EH (cell line): ENCODE measurements around the gene ARL4C.

Source experiments
- DNase-seq: peaks from one replicate; pipeline ENCODE4 v3.0.0-alpha.2; 2015; ENCODE audit warnings: low read depth

The ARL4C gene

DNA sequence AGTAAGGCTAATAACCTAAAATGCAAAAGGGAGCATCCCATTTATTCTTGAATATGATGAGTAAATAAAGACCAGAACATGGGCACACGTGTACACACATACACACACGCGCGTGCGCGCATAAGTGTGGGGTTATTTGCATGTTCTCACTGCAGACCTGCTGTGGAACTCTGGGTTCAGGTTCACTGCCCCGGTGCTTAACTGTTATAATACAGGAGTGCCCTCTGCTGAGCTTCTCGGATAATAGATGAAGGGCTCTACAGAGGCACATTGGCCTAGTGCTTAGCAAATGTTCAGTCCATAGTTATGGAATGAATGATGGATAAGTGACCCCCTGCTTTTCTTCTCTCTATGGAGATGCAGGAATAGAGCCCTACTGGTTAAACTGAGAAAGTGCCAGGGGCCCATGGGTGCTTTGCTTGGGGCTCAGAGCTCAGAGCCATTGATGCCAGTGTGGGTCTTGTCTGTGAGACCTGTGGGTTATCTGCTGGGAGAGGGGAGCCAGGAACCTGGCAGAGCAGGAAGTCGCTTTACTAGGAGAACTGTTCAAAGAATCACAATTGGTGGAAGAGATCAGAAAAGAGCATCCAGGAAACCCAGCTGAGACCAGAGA is 3.6 kb upstream of the ARL4C start:
- peak; percentile 69 for DNase-seq

DNA sequence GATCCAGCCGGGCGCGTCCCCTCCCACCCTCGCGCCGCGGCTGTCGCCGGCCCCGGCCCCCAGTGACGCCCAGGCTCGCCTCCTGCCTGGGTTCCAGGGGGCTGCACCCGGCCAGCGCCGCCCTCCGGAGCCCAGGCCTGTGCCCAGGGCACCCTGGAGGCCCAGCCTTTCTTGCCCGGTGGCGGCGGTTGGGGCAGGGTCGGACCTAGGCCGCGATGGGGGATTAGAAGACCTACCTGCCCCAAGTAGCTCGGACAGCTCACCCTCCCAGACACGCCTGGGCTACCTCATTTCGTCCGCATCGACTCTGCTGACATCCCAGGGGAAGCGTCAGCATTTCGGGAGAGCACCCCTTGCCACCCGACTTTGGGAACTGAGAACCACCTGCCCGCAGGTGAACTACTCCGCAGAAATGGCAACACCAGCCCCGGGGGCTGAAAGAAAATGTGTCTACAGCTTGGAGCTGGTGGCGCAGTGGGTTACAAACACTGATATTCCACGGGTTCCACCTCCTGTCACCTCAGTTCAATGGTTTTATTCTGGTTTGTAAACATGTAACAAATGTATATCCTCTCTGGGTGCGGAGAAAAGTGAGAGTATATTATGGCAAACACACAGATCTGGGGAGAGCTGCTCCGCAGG is 834 bp upstream of the ARL4C start:
- DNase-seq = no peak

DNA sequence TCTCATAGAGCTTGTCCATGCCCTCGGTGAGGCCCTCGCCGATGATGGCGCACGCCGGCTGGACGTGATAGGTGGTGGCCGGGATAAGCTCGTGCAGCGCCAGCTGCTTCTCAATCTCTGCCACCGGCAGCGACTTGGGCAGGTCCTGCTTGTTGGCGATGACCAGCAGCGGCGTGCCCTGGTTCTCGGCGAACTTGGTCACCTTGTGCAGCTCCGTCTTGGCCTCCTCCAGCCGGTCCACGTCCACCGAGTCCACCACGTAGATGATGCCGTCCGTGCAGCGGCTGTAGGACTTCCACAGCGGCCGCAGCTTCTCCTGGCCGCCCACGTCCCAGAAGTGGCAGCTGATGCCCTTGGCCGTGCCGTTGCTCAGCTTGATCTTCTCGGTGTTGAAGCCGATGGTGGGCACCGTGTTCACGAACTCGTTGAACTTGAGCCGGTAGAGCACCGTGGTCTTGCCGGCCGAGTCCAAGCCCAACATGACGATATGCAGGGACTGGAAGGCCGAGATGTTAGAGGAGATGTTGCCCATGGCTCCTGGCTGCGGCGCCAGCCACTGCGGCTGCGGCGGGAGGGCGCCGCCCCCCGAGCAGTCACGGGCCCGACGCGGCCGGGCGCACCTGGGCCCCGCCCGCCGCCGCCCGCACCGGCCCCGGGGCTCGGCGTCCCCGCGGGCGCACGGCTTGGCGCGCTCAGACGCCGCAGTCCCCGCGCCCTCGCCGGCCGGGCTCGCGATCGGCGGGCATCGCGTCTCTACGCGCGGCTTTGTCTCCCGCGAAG is 636 bp downstream of the ARL4C start:
- peak; percentile 39 for DNase-seq

DNA sequence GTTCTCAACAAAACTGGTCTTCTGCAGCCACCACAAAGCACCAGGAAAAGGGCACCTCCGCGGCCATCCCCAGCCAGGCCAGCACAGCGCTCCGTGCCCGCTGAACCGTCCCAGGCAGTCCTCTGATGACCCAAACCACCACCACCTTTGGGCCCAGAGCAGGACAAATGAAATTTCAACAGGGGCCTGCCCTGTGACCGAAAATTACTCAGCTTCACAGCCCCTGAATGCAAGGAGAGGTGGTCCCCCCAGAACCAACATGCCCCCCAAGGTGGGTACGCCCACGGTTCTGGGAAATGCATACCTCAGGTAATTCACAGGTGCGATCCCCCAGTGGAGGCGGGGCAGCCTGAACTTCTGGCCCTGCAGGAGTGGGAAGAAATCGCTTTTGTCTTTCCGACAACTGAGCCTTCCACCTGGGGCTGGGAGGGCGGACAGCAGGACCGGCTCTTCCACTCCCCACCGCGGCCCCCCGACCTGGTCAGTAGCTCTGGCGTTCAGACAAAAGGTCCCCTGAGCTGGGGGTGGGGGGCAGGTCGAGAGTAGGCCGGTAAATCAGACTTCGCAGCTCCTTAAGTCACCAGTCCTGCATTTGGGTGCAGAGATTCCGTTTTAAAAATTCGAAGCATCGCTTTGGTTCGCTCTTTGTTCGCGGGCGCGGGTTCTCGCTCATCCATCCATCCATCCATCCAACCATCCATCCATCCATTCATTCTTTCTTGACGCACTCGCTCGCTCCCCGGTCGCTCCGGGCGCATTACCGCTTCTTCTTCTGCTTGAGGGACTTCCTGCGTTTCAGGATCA is 1.4 kb downstream of the ARL4C start:
- no peak for DNase-seq

DNA sequence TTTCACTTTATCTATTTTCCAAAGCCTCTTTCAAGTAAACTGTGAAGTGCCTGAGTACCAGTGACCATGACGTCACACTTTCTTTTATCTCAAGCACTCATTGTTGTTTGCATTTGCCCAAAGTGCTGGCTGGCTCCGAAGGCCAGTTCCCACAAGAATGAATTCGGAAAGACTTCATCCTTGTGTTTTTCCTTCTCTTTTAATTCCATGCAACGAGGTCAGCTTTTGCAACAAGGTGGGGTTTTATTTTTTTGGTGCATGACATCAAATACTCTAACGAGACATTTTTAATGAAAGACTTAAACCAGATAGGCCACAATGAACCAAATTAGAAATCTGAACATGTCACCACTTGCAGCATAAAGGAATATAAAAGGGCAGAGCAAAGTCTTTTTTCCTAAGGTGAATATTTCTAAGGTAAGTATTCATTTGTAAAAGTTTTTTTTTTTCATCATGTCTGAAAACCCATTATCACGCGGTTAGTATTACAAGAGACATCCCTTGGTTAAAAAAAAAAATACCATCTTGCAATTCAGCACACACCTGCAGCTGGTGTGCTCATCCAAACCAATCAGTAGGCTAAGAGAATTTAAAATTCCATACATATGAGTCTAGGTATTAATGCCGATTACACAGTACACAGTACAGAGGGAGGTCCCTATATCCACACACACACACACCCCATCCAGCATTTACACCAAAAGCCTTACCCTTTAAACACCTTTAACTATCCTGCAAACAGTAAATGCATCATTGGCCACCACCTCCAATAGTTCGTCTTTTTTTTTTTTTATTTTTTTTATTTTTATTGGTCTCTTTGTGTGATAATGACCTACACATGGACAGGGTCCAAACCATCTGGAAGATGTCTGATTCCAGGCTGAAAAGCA is 2.3 kb downstream of the ARL4C start:
- peak; percentile 36 for DNase-seq

DNA sequence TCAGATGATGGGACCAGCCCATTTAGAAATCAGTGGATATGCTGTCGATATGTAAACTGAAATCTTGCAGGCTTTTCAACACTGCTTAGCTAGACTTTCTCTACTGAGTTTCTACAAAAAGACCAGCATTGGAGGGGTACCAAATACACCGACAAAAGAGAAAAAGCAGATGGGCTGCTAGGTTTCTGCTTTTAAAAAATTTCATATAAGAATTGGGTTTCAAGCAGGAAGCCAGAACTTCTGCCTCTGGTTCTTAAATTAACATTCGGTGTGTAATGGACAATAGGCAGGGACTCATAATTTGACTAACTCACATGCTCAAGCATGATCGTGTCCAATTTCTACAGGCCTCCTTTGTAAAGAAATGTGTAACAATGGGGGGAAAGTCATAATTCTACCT is 3.1 kb downstream of the ARL4C start:
- no peak for DNase-seq

DNA sequence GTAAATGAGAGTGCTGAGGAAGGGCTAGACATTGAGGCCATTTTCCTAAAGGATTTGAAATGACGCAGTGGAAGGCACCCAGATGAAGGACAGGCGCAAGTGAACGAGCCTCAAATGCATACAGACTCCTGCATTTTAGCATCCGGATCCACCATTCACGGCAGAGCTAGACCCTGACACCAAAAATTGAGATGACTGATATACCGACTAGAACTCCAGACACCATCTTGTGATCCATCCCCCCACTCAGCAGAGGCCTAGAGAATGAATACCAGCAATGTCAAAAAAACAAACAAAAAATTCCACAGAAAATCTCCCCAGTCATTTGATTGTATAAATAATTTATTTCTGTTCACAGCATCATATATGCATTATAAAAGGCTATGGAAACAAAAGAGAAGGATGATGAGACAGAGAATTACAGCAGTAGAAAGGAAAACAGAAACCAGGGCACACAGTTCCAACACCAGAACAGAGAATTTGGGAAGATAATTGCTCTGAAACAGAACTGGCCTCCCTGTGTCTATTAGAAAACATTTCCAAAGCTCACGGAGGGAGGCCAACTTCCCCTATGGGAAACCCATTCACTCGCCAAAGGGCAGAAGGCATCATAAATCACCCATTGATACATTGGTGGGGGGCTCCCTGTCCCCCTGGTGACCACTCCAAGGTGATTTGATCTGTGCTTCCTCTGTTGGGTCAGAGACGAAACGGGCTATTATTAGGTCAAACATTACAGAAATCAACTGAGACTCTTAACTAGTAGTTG is 4.0 kb downstream of the ARL4C start:
- no peak for DNase-seq

DNA sequence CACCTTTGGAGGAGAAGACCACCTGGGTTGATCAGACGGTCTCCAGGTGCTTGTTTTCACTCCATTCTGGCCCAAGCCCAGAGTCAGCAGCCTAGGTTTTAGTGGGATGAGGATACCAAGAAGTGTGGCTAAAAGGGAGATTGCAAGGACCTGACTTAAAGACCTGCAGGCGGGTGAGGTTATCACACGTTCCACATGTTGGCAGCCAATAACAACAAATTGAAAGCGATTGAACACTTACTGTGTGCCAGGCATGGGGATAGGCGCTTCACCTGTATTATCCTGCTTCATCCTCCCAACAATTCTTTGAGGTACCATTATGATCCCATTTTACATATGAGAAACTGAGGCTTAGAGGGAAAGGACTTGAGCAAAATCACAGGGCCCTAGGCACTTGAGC is 5.0 kb downstream of the ARL4C start:
- no peak for DNase-seq

DNA sequence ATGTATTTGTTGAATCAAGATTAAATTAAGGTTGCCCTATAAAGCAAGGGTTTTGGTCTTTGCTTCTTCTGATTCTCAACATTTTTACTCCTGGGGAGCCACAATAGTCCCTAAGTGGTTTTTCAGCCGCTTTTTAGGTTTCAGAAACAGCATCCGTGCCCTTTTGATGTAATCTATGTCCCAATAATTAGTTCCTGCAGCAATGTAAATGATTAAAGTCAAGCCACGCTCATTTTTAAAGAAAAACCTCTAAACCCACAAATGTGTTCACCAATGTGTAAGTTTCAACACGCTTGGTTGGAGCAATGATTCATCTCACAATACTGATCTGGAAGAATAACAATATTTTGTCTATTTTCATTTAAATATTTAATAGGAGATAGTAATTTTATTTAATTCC is 5.6 kb downstream of the ARL4C start:
- no peak for DNase-seq

DNA sequence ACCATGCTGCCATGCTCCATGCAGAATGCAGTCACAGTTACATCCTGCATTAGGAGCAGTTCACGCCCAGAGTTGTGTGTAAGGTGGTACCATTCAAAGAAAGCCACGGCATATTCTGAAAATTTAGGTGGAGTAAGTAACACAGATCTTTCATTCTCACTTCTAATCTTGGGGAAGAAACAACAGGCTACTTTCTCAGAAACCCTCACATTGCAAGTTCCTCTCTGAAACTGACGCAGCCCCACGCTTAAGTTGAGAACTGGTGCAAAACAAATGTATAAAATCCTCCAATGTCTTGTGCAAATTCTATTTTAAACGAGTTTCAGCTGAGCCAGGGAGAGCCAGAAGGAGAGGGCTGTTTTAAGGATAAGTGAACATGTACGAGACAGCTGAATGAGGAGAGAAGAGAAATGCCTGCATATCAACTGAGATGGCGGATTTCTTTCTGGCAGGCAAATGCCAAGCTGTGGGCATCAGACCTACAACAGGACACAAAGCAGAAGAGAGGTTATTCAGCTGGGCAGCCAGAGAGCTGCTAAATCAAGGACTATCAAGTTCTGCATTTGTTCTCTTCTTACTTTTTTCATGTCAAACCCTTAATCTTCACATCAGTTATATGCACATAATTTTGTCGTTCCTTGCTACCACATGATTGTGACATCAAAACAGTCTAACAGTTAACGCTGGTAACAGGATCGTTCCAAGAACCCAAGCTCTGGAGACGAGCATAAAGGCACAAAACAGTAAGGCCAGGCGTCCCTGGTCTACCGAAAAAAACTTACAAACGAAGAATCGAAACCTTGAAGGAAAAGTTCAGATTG is 6.4 kb downstream of the ARL4C start:
- DNase-seq = no peak

DNA sequence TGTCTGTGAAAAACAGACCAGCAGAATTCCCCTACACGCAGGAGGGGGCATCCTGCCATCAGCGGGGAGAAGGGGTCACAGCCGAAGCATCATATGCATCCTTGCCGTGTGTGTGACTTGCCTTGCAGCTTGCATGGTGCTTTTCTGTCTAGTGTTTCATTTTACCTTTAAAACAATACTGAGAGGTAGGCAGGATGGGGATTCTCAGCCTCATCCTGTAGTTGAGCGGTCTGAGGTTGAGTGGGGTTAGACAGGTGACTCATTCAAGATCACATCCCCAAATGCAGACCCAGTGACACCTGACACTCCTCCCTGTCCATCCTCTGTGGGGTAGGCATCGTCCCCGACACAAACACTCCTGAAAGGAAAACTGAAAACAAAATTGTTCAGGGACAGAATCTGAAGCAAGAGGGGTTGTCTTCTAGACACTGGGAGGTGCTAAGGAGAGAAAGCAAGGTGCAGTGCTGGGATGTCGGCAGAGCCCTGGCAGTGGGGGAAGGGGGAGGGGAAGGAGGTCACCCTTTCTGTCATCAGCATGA is 7.9 kb downstream of the ARL4C start:
- DNase-seq = no peak

DNA sequence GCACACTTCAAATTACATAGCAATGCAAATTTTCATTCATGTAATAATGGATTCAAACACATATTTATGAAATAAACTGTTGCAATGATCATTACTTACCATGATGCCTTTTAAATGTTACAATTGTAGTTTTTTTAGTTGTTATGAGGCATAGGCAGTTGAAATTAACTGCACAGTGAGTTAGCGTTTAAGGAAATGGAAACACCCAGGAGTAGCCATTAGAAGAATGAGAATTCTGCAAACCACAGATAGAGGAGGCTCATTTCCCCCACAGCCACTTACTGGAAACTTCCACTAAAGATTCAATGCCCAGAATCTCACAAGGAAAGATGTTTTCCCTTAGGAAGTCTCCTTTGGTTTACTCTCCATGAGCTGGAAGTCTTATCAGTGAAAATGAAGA is 8.4 kb downstream of the ARL4C start:
- DNase-seq = no peak

DNA sequence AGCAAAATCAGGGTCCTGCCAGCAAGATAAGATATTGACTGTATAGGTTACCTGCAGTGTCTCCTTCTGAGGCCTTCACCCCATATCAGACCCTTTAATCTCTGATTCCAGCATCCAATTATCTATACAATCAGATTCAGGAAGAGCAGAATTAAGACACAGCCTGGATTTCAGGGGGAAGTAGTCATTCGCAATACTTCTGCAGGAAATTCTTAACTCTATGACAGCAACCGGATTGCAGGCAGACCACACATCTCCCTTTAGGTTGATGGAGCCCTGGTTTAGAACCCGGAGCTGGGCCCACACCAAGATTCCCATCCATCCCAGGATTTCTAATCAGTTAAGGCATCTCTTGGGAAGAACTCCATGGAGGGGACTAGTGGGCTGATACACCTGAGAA is 9.5 kb downstream of the ARL4C start:
- DNase-seq = no peak

DNA sequence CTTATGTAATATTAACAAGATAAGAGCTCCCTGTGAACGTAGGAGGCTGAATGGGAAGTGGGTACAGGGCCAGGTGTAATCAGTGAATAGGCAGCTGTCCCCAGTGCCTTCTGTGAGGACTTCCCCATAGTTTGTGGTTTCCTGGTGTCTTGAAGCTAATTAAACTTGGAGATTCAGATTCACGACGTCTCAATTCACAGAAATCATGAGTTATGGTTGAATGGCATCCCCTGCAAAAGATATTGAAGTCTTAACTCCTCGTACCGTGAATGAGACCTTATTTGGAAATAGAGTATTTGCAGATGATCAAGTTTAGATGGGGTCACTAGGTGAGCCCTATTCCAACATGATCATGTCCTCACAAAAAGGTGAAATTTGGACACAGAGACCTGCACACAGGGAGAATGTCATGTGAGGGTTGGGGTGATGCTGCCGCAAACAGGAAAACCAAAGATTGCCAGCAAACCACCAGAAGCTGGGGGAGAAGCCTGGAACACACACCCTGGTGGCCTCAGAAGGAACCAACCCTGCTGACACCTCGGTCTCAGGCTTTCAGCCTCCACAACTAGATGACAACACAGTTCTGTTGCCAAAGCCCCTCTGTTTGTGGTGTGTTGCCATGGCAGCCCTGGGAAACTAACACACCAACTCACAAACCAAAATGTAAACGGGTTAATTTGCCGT is 13.2 kb downstream of the ARL4C start:
- peak; percentile 16 for DNase-seq

DNA sequence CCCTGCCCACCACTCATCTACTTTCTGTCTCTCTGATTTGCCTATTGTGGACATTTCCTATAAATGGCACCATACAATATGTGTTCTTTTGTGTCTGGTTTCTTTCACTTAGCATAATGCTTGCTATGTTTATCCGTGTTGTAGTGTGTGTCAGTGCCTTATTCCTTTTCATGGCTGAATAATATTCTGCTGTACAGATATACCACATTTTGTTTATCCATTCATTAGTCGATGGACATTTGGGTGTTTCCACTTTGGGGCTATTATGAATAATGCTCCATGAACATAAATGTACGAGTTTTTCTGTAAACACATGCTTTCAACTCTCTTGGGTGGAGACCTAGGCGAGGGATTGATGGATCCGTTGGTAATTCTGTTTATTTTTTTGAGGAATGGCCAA is 15.6 kb downstream of the ARL4C start:
- no peak for DNase-seq

DNA sequence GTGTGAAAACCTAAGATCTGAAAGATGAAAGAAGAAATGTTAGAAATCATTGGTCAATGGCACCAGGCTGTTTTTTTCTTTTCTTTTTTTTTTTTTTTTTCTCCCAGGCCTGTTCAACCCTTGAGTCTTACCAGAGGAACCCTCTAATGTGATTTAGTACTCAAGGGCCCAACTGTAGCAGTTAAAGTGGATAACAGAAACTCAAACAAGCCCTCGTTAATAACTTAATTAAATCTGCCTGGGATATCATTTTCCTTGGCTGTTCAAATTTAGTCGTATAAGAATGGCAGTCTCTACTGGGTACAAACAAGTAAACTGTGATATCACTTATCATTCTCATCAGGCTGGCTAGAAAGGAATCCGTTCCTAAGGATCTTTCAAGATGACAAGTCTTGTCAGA is 16.5 kb downstream of the ARL4C start:
- DNase-seq = no peak

DNA sequence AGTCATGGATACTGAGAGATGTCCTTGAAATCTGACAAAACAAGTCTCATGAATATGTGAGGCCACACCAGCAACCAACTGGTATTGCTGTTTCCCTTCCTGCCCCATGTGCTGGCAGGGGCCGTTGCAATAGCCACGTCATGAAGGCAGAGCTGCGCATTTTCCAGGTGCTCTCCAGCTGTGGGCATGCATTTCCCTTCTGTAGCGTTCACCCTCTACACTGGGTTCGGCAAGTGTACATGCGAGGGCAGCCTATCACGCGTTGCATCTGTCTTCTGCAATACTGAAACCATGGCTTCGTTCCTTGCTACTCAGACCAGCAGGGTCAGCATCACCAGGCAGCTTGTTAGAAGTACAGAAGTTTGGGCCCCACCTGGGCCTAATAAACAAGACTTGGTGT is 17.4 kb downstream of the ARL4C start:
- DNase-seq = no peak

DNA sequence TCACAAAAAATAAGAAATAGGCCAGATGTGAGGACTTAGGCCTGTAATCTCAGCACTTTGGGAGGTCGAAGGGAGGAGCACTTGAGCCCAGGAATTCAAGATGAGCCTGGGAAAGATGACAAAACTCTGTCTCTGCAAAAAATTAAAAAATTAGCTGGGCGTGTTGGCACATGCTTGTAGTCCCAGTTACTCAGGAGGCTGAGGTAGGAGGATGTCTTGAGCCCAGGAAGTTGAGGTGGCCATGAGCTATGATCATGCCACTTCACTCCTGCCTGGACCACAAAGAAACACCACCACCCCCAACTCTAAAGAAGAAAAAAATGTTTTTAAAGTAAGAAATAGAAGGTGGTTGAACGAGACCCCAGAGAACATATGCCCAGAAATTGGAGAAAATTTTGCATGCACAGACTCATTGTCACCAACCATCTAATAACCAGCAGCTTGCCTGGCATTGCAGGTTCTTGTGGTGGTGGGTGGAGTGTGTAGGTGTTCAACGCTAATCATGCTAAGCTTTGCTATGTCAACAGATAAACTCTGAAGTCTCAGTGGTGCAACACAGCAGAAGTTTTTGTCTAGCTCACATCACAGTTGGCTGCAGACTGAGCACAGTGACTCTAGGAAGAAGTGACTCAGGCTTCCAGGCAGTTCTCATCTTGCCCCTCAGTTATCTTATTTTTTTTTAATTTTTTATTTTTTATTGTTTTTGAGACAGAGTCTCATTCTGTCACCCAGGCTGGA is 18.6 kb downstream of the ARL4C start:
- DNase-seq = no peak
